ENCODE measurements around the gene WDFY3. TPM values are rescaled to one million over a fixed set of nuclear protein-coding genes. Genes with fewer than 3 reads are reported as not detected.
A peak's percentile ranks its signal among the peaks of the same experiment; 100 is the strongest.

WDFY3 gene
- total and polyA plus RNA-seq, 2 of the 13 experiments (the other 11 are each of a cell fraction or from before 2014, with no cell fraction given), result 16.7 to 24.5 TPM

- TF ChIP-seq ZBED4 (CRISPR knock-in tag; IDR thresholded peaks at IDR 0.05; ENCODE audit: borderline replicate concordance), result no peak
- no peak for TF ChIP-seq GPBP1L1 (CRISPR knock-in tag; IDR thresholded peaks at IDR 0.05)
- no peak for TF ChIP-seq GATAD2A (CRISPR knock-in tag; IDR thresholded peaks at IDR 0.05)
- no peak for TF ChIP-seq POLR2AphosphoS2 (IDR thresholded peaks at IDR 0.05; ENCODE audit: low read depth, low read length)
- TF ChIP-seq PITX1 (CRISPR knock-in tag; IDR thresholded peaks at IDR 0.05), result 0 out of 2 replicates have a peak, but pooled peaks have one; percentile 56
- no peak for TF ChIP-seq SMC3 (IDR thresholded peaks at IDR 0.05; ENCODE audit: low read length)
- no peak for TF ChIP-seq ZBTB43 (CRISPR knock-in tag; conservative IDR thresholded peaks at IDR 0.05)
- no peak for TF ChIP-seq BRD4 (CRISPR knock-in tag; IDR thresholded peaks at IDR 0.05)
- TF ChIP-seq ATF7 (IDR thresholded peaks at IDR 0.05), result no peak
- TF ChIP-seq ATF7 (CRISPR knock-in tag; IDR thresholded peaks at IDR 0.05), result no peak
- no peak for TF ChIP-seq ZNF563 (CRISPR knock-in tag; IDR thresholded peaks at IDR 0.05)
- TF ChIP-seq ELF1 (CRISPR knock-in tag; IDR thresholded peaks at IDR 0.05), result no peak
- TF ChIP-seq ZNF318 (CRISPR knock-in tag; IDR thresholded peaks at IDR 0.05), result no peak
- TF ChIP-seq SKI (IDR thresholded peaks at IDR 0.05; ENCODE audit: partially characterized antibody), result peak; percentile 36
- TF ChIP-seq ZNF598 (CRISPR knock-in tag; IDR thresholded peaks at IDR 0.05; ENCODE audit: borderline replicate concordance), result no peak
Measured at GRCh38 chr4:84966382-84967242, at the start of gene WDFY3 (continued).
